K562 (cell line): ENCODE data around the gene TPK1. TPM values are rescaled to one million over a fixed set of nuclear protein-coding genes. Genes with fewer than 3 reads are reported as not detected.

Source experiments
- ATAC-seq: fragments of 200-7000 bp; cut with Tn5 transposase; 3 replicates; pipeline ENCODE4 v1.9.1; 2020; ENCODE audit warnings: moderate library complexity
- BruUV-seq: library from RNA; stranded (reverse); fragments of 400-500 nt; replicated peaks from 2 replicates; lab custom pipeline; 2021; lab: Mats Ljungman, UMichigan
- CTCF ChIA-PET: fragments of 300-600 bp; formaldehyde crosslinking; extraction: SDS; loops from one replicate; lab custom pipeline; 2021; ENCODE audit warnings: low intra/inter-chr PET ratio; lab: Yijun Ruan, JAX
- POLR2A ChIA-PET: fragments of 300-600, 350-650 bp; sonication (Branson Sonifier 250); formaldehyde crosslinking; extraction: SDS; loops from one replicate; lab custom pipeline; 2021; ENCODE audit warnings: antibody characterized with exemption, inconsistent platforms; lab: Yijun Ruan, JAX
- DNase-seq, 4 experiments: peaks; one replicate each; pipeline versions ENCODE4 v3.0.0 to v3.0.0-alpha.2; 2011 to 2018; ENCODE audit warnings: low spot score in 3 of 4, mixed read lengths in 3 of 4; ENCODE audit errors: extremely low read depth in 1 of 4
- FAIRE-seq: peaks from 2 replicates; lab custom pipeline; 2011; peaks lifted over from hg19 to GRCh38; lab: Jason Lieb, UNC
- H2AFZ ChIP-seq: 2 replicates; pipeline ENCODE4 v1.6.0; 2011; ENCODE audit warnings: low read depth, low read length, control low read depth, inconsistent platforms
- H3K27ac ChIP-seq: fragments of 200-600 bp; 3 replicates; pipeline ENCODE4 v1.8.0; 2011; ENCODE audit warnings: low read depth, mild to moderate bottlenecking, control low read depth, inconsistent platforms, low read length, moderate library complexity, mixed read lengths; ENCODE audit errors: extremely low read depth
- H3K27me3 ChIP-seq, 2 experiments: fragments of 300-600 bp in 1 of 2; 2 replicates in 1 of 2; 3 replicates in 1 of 2; pipeline versions ENCODE4 v1.6.0 to v1.8.0; 2011; ENCODE audit warnings: inconsistent platforms in 2 of 2, low read length in 2 of 2, mild to moderate bottlenecking in 1 of 2, mixed read lengths in 1 of 2, moderate library complexity in 1 of 2; ENCODE audit not compliant: control insufficient read depth in 2 of 2, insufficient read depth in 2 of 2
- H3K36me3 ChIP-seq: fragments of 300-600 bp; 3 replicates; pipeline ENCODE4 v1.8.0; 2011; ENCODE audit warnings: mild to moderate bottlenecking, low read length, inconsistent platforms; ENCODE audit not compliant: control insufficient read depth, insufficient read depth
- H3K4me1 ChIP-seq, 2 experiments: fragments of 200-600 bp in 1 of 2; replicated peaks in 1 of 2; 2 replicates in 1 of 2; 3 replicates in 1 of 2; pipeline versions ENCODE4 v1.5.1 to v1.8.0; 2011; ENCODE audit warnings: inconsistent platforms in 2 of 2, low read length in 2 of 2, mild to moderate bottlenecking in 1 of 2, mixed read lengths in 1 of 2, moderate library complexity in 1 of 2; ENCODE audit not compliant: control insufficient read depth in 2 of 2, insufficient read depth in 2 of 2
- H3K4me2 ChIP-seq: 2 replicates; pipeline ENCODE4 v1.6.1; 2011; ENCODE audit warnings: low read length, control low read depth, inconsistent platforms, mixed read lengths; ENCODE audit not compliant: insufficient read depth
- H3K4me3 ChIP-seq: fragments of 200-600 bp; sonication (generic), shearing (Covaris generic); 2 replicates; pipeline ENCODE4 v1.5.1; 2016; ENCODE audit warnings: control low read depth, inconsistent platforms
- H3K79me2 ChIP-seq: fragments of 200-600 bp; 3 replicates; pipeline ENCODE4 v1.8.0; 2011; ENCODE audit warnings: low read length, inconsistent platforms; ENCODE audit not compliant: control insufficient read depth, insufficient read depth
- H3K9ac ChIP-seq, 2 experiments: 2 replicates each; pipeline versions ENCODE4 v1.6.0 to v1.6.1; 2011; ENCODE audit warnings: low read depth in 2 of 2, low read length in 2 of 2, control low read depth in 1 of 2, inconsistent platforms in 1 of 2, mild to moderate bottlenecking in 1 of 2, mixed read lengths in 1 of 2; ENCODE audit not compliant: insufficient read depth in 1 of 2
- H3K9me1 ChIP-seq: one replicate; pipeline ENCODE4 v1.6.0; 2011; ENCODE audit warnings: inconsistent platforms, mild to moderate bottlenecking, low read length, moderate library complexity; ENCODE audit not compliant: control insufficient read depth, insufficient read depth
- H3K9me3 ChIP-seq: replicated peaks from 2 replicates; pipeline ENCODE4 v1.5.1; 2011; ENCODE audit warnings: low read depth, low read length, inconsistent platforms; ENCODE audit not compliant: control insufficient read depth, insufficient read depth
- H4K20me1 ChIP-seq: replicated peaks from 2 replicates; pipeline ENCODE4 v1.6.1; 2011; ENCODE audit warnings: low read length, inconsistent platforms, mixed read lengths; ENCODE audit not compliant: control insufficient read depth, insufficient read depth
- ARHGAP35 ChIP-seq: fragments of 450-650 bp; IDR thresholded peaks from 2 replicates; pipeline ENCODE4 v1.6.1; 2018; ENCODE audit not compliant: partially characterized antibody
- CBFA2T3 ChIP-seq: fragments of 450-650 bp; IDR thresholded peaks from 2 replicates; pipeline ENCODE4 v1.6.1; 2017
- FOXA3 ChIP-seq, 2 experiments: fragments of 450-650 bp in 1 of 2; sonication (generic) in 1 of 2; formaldehyde crosslinking; IDR thresholded peaks in 1 of 2; conservative IDR thresholded peaks in 1 of 2; 2 replicates each; pipeline versions ENCODE4 v1.4.0 to v1.8.0; 2020 to 2022; ENCODE audit warnings: mild to moderate bottlenecking in 2 of 2, missing genetic modification reagents in 1 of 2
- IRF2 ChIP-seq: sonication (generic); formaldehyde crosslinking; IDR thresholded peaks from 2 replicates; pipeline ENCODE4 v1.8.1; 2022; ENCODE audit warnings: mild to moderate bottlenecking, missing genetic modification reagents
- SMARCE1 ChIP-seq: fragments of 450-650 bp; IDR thresholded peaks from 2 replicates; pipeline ENCODE4 v1.7.1; 2016; ENCODE audit warnings: mild to moderate bottlenecking
- TBP ChIP-seq: optimal IDR thresholded peaks from 2 replicates; pipeline ENCODE3; 2011; ENCODE audit warnings: low read depth, low read length, improper control_type of control experiment
- TCFL5 ChIP-seq: fragments of 250-450 bp; sonication (Bioruptor Pico); conservative IDR thresholded peaks from 2 replicates; pipeline ENCODE4 v1.6.1; 2021; ENCODE audit warnings: mild to moderate bottlenecking, moderate library complexity, matching md5 sums
- YY1 ChIP-seq, 3 experiments: IDR thresholded peaks; 2 replicates each; pipeline ENCODE4 v1.6.1; 2011; ENCODE audit warnings: low read length in 2 of 3, mild to moderate bottlenecking in 2 of 3, moderate library complexity in 2 of 3, borderline replicate concordance in 1 of 3, control low read depth in 1 of 3, low read depth in 1 of 3; ENCODE audit not compliant: insufficient read depth in 3 of 3, insufficient replicate concordance in 2 of 3, control insufficient read depth in 1 of 3, insufficient read length in 1 of 3; ENCODE audit errors: extremely low read depth in 1 of 3
- ZNF3 ChIP-seq: fragments of 250-450 bp; sonication (Bioruptor Pico); IDR thresholded peaks from 2 replicates; pipeline ENCODE4 v1.5.0; 2021; ENCODE audit warnings: mild to moderate bottlenecking, moderate library complexity
- ZNF444 ChIP-seq: fragments of 250-450 bp; sonication (Bioruptor Pico); IDR thresholded peaks from 2 replicates; pipeline ENCODE4 v1.4.0; 2020; ENCODE audit warnings: mild to moderate bottlenecking, moderate library complexity
- ZNF696 ChIP-seq: fragments of 250-450 bp; sonication (Bioruptor Pico); conservative IDR thresholded peaks from 2 replicates; pipeline ENCODE4 v1.4.0; 2020; ENCODE audit warnings: mild to moderate bottlenecking, moderate library complexity
- WGBS: fragments of 100-300 bp; shearing (Covaris generic); methylation state at CpG from one replicate; pipeline ENCODE4 v1.1.6; 2016; ENCODE audit warnings: low coverage, mixed read lengths; ENCODE audit not compliant: insufficient coverage; ENCODE audit errors: missing lambda C conversion rate; 5-methylcytosine and 5-hydroxymethylcytosine counted together
- in situ Hi-C: fragments of 300-500 bp; cut with MboI; formaldehyde crosslinking; loops from 4 replicates; pipeline ENCODE4 v1.15.0; 2018; ENCODE audit warnings: inconsistent platforms, mixed read lengths
- intact Hi-C: fragments of 100-400 bp; cut with micrococcal nuclease; formaldehyde crosslinking; loops from 2 replicates; pipeline ENCODE4 v1.14.2; 2022
- polyA plus RNA-seq, 8 experiments: library from polyadenylated mRNA; depleted of rRNA in 4 of 8; stranded (reverse) in 5 of 8; unstranded in 3 of 8; fragments of >200 nt; fragmentation: Nextera tagmentation in 2 of 8; fragmentation: Illumina TruSeq in 1 of 8; extraction: Ambion mirVana in 2 of 8; extraction: Trizol in 1 of 8; gene quantifications; 2 replicates each; pipeline versions ENCODE4 v1.2.1 to v1.2.3, GENCODE V29; 2011 to 2014; ENCODE audit warnings: inconsistent platforms in 1 of 8, missing spikeins in 1 of 8
- total RNA-seq, 7 experiments: library from RNA; depleted of rRNA in 6 of 7; stranded (reverse); fragments of >200 nt in 6 of 7; fragmentation: Illumina TruSeq in 2 of 7; extraction: Trizol in 2 of 7; gene quantifications; 2 replicates each; pipeline versions ENCODE4 v1.2.1 to v1.2.3, GENCODE V29; 2011 to 2021; ENCODE audit warnings: low replicate concordance in 1 of 7
- TF ChIP-seq, protein P1 (sequence below): sonication (generic); formaldehyde crosslinking; IDR thresholded peaks from 2 replicates; pipeline ENCODE4 v1.8.1; 2023; ENCODE audit warnings: mild to moderate bottlenecking, missing genetic modification reagents
- TF ChIP-seq, protein P2 (sequence below), 2 experiments: fragments of 450-650 bp in 1 of 2; IDR thresholded peaks; 2 replicates each; pipeline ENCODE4 v1.6.1; 2011 to 2017; ENCODE audit warnings: low read depth in 2 of 2, antibody characterized with exemption in 1 of 2, borderline replicate concordance in 1 of 2, low read length in 1 of 2, mild to moderate bottlenecking in 1 of 2, mixed read lengths in 1 of 2; ENCODE audit not compliant: control insufficient read depth in 1 of 2

Gene TPK1
- total and polyA plus RNA-seq, 9 of the 15 experiments (the other 6 are each of a cell fraction or from before 2014, with no cell fraction given) = 5.1 to 16.2 (median 9.2) TPM

GRCh38 chr7:144818511-144818910, 17.3 kb downstream of the TPK1 start:
- no peaks in the 10 kb centered on the region for H4K20me1 ChIP-seq
- H3K4me2 ChIP-seq = no peak overlapping the region
- H3K36me3 ChIP-seq = no peaks in the 10 kb centered on the region
- FAIRE-seq = no peak
- H3K4me1 ChIP-seq = no peaks in the 10 kb centered on the region
- no peak overlapping the region for H3K27ac ChIP-seq
- H3K9me3 ChIP-seq = no peaks in the 10 kb centered on the region
- no peaks in the 10 kb centered on the region for H3K9me1 ChIP-seq
- WGBS = 3% methylated on average over 4 of the region's 4 CpGs
- no peak overlapping the region for H2AFZ ChIP-seq
- H3K9ac ChIP-seq = no peak overlapping the region
- H3K4me3 ChIP-seq = no peak overlapping the region
- TF ChIP-seq, protein P1, sequence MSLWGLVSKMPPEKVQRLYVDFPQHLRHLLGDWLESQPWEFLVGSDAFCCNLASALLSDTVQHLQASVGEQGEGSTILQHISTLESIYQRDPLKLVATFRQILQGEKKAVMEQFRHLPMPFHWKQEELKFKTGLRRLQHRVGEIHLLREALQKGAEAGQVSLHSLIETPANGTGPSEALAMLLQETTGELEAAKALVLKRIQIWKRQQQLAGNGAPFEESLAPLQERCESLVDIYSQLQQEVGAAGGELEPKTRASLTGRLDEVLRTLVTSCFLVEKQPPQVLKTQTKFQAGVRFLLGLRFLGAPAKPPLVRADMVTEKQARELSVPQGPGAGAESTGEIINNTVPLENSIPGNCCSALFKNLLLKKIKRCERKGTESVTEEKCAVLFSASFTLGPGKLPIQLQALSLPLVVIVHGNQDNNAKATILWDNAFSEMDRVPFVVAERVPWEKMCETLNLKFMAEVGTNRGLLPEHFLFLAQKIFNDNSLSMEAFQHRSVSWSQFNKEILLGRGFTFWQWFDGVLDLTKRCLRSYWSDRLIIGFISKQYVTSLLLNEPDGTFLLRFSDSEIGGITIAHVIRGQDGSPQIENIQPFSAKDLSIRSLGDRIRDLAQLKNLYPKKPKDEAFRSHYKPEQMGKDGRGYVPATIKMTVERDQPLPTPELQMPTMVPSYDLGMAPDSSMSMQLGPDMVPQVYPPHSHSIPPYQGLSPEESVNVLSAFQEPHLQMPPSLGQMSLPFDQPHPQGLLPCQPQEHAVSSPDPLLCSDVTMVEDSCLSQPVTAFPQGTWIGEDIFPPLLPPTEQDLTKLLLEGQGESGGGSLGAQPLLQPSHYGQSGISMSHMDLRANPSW (CRISPR knock-in tag) = no peak
- no peak for TF ChIP-seq ZNF3 (CRISPR knock-in tag)
- TF ChIP-seq TBP = no peak
- TF ChIP-seq YY1 (IDR thresholded peaks at IDR 0.05; ENCODE audit: borderline replicate concordance in 1 of 3, control insufficient read depth in 1 of 3, extremely low read depth in 1 of 3, insufficient read depth in 3 of 3, insufficient read length in 1 of 3, insufficient replicate concordance in 2 of 3, low read depth in 1 of 3, low read length in 2 of 3) = no peak
- TF ChIP-seq ZNF696 (CRISPR knock-in tag) = no peak
- no peak for TF ChIP-seq SMARCE1
- no peak for TF ChIP-seq FOXA3 (CRISPR knock-in tag; conservative IDR thresholded peaks at IDR 0.05 in 1 of 2, IDR thresholded peaks at IDR 0.05 in 1 of 2)
- TF ChIP-seq, protein P2, sequence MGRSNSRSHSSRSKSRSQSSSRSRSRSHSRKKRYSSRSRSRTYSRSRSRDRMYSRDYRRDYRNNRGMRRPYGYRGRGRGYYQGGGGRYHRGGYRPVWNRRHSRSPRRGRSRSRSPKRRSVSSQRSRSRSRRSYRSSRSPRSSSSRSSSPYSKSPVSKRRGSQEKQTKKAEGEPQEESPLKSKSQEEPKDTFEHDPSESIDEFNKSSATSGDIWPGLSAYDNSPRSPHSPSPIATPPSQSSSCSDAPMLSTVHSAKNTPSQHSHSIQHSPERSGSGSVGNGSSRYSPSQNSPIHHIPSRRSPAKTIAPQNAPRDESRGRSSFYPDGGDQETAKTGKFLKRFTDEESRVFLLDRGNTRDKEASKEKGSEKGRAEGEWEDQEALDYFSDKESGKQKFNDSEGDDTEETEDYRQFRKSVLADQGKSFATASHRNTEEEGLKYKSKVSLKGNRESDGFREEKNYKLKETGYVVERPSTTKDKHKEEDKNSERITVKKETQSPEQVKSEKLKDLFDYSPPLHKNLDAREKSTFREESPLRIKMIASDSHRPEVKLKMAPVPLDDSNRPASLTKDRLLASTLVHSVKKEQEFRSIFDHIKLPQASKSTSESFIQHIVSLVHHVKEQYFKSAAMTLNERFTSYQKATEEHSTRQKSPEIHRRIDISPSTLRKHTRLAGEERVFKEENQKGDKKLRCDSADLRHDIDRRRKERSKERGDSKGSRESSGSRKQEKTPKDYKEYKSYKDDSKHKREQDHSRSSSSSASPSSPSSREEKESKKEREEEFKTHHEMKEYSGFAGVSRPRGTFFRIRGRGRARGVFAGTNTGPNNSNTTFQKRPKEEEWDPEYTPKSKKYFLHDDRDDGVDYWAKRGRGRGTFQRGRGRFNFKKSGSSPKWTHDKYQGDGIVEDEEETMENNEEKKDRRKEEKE (IDR thresholded peaks at IDR 0.05; ENCODE audit: borderline replicate concordance in 1 of 2, control insufficient read depth in 1 of 2, low read depth in 2 of 2, low read length in 1 of 2) = no peak
- no peak for TF ChIP-seq IRF2 (CRISPR knock-in tag)
- no peak for TF ChIP-seq ARHGAP35
- no peak for TF ChIP-seq TCFL5
- TF ChIP-seq ZNF444 (CRISPR knock-in tag) = no peak
- TF ChIP-seq CBFA2T3 = no peak
- H3K79me2 ChIP-seq = no peaks in the 10 kb centered on the region
- no TSS peak for BruUV-seq
- ChIA-PET POLR2A (interaction anchor here (0.5 to 1.2 kb wide), 3 partner anchors 9 to 96 kb away, joined by 3 to 5 read pairs (median 4); partner anchors contain the start of gene TPK1), CTCF (no interaction called here)
- ATAC-seq = no peak
- intact Hi-C loops (no loop called here), in situ Hi-C loops (no loop called here)
- no peaks in the 10 kb centered on the region for H3K27me3 ChIP-seq
- DNase-seq = no peak
